Cerebellar nuclear complex (tissue), 1 donor: ENCODE measurements around the gene ABCD3.
"Not testable (repeated sequence)": the region's sequence is repeated elsewhere in the genome, so short reads cannot be mapped to it uniquely, and the experiment has no call there.

Source experiments
- DNase-seq, 2 experiments: peaks; one replicate each; lab custom pipeline; 2025; lab: John Stamatoyannopoulos, UW

Gene ABCD3

DNA sequence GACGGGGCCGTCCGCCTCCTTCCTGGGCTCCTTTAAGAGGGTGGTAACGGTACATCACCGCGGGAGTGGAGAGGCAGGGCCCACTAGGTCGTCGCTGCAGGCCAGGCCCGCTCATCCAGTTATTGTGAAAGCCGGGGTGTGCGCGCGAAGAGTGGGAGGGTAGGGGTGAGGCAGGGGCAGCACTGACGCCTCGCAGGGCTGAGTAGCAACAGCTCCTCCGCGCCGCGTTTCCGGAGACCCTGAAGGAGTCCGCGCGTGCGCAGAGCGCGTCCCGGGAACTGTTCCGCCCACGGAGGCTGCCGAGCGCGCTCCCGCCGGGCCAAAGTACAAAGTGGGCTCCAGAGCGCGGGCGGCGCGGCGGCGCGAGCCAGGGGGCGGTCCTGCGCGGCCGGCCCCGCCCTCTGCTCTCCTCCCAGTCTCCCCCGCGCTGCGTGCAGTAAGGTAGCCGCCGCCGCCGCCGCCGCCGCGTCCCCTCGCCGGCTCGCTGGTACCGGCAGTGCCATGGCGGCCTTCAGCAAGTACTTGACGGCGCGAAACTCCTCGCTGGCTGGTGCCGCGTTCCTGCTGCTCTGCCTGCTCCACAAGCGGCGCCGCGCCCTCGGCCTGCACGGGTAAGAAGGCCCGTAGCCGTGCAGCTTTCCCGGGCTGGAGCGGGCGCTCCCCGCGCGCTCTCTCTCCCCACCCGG lies at the start of gene ABCD3:
Gene ABCD3, plus strand, starts transcription at position 412 of the 686 bp plus-strand sequence. Its CDS starts 90 bp downstream, at position 502.
- peak; percentile 58 to 83 for DNase-seq

DNA sequence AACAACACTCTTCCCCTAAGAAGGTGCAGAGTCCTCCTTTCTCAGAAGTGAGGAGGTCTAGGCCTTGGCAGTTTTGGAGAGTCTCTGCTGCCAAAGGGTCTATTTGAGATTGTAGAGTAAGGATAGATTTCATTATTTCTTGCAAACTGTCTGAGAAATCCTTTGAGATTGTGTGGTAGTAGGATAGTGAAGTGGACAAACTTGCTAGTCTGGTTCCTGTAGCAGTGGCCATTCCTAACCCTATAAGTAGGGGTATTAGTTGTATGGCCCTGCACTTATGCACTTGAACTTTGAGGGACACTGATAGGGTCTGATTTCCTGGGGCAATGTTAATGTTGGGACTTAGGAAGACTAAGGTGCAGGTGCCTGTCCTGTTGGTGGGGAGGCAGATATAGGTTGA lies 45.4 kb upstream of the ABCD3 start:
- not testable (repeated sequence) for DNase-seq

DNA sequence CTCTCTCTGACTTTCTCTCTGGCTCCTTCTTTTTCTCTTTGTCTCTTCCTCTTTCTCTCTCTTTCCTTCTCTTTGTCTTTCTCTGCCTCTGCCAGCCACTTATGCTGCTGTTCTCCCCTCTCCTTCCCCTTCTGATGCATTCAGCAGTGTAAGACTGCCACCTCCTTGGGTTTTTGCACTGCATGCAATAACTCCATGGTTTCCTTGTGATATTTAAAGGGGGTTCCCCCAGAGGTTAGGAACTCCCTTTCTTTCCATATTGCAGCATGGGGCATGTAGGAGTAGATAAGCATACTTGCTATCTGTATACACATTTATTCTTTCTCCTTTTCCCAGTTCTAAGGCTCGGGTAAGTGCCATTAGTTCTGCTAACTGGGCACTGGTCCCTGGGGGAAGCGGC lies 44.9 kb upstream of the ABCD3 start:
- not testable (repeated sequence) for DNase-seq

DNA sequence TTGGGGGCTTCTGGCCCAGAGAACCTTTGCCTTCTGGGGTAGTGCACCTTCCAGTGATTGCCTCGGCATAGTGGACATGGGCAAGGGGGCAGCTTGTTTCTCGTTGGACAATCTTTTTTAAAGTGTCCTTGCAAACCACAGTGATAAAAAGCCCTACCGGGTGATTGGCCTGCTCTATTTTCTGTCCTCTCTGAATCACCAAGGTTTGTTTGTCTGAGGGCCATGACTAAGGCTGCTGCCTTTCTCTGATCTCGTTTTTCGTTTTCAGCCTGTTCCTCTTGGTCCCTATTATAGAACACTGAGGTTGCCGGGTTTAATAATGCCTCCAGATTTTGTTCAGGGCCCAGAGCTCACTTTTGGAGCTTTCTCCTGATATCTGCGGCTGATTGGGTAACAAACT lies 42.5 kb upstream of the ABCD3 start:
- DNase-seq: not testable (repeated sequence)

DNA sequence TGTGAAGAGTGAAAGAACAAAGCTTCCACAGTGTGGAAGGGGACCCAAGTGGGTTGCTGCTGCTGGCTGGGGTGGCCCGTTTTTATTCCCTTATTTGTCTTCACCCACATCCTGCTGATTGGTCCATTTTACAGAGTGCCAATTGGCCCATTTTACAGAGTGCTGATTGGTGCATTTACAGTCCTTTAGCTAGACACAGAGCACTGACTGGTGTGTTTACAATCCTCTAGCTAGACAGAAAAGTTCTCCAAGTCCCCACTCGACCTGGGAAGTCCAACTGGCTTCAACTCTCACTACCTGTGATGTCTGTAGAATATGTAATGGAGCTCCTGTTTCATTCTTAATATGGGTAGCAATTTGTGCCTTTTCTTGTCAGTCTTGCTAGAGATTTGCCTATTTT lies 39.7 kb upstream of the ABCD3 start:
- DNase-seq: not testable (repeated sequence)

DNA sequence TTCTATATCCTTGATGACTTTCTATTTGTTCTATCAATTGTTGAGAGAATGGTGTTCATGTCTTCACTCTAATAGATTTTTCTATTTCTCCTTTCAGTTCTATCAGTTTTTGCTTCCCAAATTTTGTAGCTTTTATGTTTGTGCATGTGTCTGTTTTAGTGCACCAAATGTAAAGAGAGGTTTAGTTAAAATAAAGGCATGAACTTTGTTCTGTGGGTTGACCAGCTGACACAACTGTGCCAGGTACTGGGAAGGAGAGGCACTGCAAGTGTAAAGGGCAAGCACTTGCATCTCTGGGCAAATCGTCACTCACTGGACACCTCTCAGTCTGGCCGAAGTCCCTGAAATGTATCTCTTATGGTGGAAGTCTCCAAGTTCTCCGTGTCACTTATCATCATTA lies 38.6 kb upstream of the ABCD3 start:
- DNase-seq: no peak

DNA sequence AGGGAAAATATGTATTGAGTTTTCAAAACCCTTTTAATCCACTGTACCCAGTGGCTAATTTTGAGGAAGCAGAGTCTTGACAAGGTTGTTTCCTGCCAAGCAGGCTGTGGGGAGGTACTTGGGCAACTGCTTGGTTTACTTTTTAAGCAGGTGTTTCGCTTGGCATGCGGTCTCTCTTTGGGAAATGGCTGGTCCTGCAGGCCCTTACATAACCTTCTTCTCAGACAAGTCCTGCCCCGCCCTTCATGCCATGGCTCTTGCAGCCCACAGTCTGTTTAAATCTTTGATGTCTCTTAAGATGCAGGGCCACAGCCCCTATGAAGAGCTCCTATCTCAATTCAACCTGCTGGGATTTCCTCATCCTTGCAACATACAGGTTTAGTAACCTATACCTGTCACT lies 36.0 kb upstream of the ABCD3 start:
- no peak for DNase-seq

DNA sequence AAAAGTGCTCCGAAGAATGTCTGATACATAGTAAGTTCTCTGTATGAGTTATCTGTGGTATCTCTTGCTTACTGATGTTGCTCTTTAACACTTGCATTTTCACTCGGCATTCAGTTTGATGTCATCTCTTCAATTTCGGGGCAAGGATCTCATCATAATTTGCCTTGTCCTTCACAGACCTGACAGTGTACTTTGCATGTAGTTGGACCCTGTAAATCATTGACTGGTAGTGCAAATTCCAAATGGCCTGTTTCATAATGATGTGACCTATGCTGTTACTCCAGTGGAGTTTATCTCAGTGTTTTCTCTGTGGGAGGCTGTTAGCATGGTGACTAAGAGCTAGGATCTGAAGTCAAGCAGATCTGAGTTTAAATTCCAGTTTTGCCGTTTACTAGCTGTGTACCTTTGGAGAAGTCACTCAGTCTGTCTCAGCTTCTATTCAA lies 34.2 kb upstream of the ABCD3 start:
- no peak for DNase-seq

DNA sequence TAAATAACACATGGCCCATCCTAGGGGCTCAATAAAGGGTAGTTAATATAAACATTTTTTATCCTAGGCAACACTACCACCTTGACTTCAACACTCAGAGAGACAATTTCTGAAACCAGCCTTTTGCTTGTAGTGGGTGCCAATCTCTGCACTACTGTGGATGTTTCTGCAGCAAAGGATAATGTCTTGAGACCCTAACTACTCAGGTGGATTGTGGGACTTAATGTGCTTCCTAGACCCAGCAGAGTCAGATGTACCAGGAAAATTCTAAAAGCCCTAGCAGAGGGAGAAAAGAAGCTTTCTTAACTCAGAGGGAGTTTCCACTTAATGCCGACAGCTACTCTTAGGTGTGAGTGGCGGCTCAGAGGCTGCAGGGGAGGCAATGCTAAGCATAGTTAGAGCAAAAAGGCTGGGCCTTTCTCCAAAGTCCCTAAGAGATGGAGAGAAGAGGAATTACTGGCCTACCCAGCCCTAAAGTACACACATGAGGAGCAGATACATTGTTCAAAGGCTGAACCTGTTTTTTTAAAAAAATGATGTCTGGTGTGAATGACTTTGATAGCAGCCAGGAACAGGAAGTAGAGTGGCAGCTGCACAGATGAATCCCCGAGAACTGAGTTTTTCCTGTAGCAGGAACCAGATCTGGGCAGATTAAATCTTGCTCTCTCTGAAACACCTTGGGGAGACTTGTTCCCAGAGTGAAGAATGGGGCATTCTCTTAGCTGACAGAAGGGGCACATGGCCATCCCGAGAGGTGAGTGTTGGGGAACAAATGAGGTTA lies 33.5 kb upstream of the ABCD3 start:
- DNase-seq: no peak

DNA sequence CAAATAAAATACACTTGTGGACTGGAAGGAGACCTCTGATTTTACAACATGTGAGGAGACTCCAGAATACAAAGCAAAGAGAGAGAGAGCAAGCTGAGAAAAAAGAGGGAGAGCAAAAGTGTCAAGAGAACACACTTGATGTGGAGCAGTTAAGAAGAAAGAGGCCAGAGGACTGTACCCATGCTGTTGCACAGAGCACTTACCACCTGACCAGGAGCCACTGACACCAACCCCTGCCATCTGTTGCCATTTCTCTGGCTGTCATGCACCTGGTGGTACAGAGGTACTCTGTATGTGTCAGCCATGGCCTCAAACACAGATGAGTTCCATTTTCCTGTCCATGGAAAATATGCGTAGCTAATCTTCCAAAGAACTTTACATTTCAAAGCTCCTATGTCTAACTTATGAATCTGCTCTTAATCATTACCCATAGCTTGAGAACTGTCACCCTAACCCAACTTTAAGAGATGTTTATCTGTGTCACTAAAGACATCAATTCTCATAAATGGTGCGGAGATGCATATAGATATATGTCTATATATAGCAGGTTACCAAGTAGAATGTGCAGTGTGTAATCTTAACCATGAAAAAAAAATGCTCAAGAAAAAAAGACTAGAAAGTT lies 32.8 kb upstream of the ABCD3 start:
- DNase-seq: no peak

DNA sequence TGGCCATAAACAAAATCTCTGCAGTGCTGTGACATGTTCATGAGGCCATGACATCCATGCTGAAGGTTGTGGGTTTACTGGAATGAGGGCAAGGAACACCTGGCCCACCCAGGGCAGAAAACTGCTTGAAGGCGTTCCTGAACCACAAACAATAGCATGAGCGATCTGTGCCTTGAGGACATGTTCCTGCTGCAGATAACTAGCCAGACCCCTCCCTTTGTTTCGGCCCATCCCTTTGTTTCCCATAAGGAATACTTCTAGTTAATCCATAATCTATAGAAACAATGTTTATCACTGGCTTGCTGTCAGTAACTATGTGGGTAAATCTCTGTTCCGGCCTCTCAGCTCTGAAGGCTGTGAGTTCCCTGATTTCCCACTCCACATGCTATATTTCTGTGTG lies 28.9 kb upstream of the ABCD3 start:
- no peak for DNase-seq

DNA sequence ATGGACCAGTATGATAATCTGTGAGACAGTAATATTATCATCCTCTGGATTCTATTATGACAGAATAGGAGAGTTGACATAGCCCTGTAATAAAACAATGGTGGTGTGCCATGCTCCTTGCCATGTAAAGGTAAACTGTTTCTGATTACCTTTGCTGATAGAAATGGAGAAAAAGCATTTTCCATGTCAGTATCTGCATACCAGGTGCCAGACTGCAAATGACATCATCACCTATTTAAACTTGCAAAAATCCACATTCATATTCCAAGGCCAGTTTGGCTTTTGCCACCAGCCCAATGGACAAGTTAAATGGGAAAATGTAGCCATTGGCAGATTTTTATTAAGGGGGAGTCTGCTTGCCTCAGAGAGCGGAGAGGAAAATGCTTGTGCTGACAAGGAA lies 23.9 kb upstream of the ABCD3 start:
- no peak for DNase-seq

DNA sequence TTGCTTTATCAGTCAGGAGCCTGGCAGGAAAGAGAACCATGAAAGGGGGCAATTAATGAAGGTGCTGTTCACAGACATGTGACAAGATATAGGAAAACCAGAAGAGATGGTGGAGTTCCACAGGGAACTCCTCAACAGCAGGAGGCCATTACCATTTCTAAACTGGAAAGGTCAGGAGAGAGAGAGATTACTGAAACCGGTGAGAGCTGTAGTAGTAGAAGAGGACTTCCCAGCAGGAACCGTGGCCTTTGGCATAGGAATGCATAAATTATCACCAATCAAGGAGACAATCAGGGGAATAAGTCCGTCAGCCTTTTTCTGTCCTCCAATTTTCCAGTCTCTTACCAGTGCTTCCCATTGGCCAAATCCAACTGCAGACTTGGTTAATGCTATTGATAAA lies 23.0 kb upstream of the ABCD3 start:
- no peak for DNase-seq

DNA sequence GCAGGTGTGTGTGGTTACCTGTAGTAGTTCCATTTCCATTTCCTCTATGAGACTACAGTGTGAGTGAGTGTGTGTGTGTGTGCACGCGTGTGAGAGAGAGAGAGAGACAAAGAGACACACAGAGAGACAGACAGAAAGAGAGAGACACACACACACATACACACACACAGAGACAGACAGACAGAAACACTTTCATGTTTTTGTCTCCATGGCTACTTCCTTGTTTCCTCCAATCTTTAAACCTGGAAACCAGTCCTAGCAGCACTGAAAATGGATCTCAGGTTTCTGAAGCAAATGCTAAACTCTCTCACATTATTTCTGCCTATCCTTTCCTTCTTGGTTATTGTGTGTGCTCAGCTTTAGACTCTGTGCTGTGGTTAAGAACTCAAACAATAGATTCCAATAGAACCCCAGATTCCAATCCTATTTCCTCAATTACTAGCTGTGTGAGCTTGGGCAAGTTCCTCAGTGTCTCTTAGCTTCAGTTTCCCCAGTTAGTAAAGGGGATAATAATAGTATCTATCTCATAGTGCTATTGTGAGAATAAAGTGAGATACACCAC lies 22.4 kb upstream of the ABCD3 start:
- no peak for DNase-seq

DNA sequence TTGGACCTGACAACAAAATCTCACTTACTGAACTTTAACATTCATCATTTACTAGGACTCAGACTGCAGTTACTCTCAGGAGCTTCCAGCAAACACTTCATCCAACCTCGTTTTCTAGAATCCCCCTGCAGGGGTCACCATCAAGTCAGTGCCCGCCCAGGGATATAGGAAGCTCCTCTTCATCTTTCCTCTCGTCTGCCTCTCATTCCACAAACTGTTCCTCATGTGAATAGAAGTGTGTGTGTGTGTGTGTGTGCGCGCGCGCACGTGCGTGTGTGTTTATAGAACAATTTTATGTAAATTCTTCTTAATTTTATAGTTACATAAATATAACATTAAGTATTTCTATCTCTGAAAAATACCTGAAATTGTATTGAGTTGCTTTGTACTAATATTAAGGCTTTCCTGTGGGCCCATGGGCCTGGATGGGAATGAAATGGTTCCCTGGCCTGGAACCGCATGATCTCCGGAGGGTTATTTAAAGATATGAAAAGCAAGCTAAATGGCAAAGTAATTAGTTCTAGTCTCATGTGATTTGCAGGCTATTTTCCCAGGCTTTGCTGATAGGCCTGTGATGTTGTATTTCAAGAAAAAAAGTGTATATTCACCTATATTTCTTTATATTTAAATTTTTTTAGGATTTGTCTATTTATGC lies 21.7 kb upstream of the ABCD3 start:
- DNase-seq: no peak

DNA sequence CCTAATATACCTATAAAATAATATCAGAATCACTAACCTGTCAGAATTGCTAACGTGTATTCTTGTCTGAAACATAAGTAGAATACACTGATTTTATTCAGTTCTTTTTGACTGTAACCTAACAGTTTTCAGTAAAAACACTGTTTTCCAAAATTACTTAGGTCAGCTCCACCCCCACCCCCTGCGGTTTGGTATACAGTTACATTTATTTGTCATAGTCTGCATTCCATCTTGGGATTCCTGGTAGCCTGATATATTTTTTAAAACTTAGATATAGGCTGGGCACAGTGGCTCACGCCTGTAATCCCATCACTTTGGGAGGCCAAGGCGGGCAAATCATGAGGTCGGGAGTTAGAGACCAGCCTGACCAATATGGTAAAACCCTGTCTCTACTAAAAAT lies 19.8 kb upstream of the ABCD3 start:
- no peak for DNase-seq

DNA sequence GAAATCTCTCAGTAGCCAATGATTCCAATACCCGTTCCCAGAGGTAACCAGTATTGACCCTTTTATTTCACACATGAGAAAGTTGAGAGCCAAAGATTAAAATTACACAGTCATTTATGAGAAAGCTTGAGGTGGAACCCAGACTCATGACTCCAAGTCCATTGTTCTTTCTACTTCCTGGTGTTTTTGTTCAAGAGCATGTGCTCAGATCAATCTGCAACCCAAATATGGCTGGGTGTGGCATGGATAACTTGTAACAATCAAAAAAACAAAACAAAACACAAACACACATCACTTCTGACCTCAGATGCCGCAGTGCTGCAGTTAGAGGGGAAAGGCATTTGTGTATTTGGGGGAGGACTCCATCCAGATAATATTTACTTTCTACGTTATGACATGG lies 18.7 kb upstream of the ABCD3 start:
- no peak for DNase-seq

DNA sequence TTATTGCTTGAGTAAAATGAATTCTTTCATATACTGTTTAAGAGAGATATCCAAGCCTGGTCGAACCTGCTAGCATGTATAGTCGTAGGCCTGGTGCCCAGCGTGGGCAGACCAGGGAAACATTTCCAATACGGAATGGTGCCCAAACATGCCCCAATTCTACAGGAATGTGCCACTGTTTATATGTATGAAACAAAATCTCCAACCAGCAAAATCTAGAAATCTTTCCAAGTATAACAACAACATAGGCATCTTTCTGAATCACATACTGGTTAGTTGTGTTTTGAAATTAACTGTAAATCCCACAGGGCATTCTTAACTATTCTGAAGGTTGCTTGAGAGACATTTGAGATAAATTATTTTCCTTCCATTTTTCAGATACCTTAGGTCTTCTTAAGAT lies 17.0 kb upstream of the ABCD3 start:
- no peak for DNase-seq

DNA sequence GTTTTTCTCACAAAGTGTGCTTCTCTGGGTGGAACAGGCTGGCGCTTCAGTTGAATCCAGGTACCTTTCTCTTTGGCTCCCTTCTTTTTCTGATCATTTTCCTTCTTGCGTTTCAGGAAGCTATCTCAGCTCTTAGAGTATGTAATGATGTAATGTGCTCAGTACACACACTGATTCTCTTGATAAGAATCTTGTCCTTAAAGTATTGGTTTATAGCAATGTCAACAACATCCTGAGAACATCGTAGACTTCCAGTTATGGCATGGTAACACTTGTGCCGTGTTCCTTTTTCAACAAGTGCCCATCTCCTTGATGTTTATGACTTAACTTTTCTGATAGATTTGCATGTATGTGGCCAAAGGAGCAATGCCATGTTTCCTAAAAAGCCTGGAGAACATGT lies 11.7 kb upstream of the ABCD3 start:
- DNase-seq: no peak

DNA sequence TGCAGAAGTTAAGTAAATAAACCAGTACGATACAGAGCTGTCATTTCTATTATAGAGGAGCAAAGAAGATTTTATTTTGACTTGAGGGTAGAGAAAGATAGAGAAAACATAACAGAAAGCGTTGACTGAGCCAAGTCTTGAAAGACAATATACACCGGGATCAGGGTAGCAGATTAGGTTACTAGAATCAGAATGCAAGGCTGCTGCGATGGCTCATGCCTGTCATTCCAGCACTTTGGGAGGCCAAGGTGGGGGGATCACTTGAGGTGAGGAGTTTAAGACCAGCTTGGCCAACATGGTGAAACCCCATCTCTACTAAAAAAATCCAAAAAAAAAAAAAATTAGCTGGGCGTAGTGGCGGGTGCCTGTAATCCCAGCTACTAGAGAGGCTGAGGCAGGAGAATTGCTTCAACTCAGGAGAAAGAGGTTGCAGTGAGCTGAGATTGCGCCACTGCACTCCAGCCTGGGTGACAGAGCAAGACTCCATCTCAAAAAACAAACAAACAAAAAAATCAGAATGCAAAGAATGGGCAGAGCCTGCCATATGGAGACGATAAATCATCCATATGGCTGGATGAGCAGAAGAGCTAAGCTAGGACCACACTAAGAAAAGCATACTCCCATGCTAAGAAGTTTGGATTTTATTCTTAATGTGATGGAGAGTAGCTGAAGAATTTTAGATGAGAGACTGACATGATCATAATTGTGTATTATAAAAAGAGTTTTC lies 9.9 kb upstream of the ABCD3 start:
- DNase-seq: no peak

DNA sequence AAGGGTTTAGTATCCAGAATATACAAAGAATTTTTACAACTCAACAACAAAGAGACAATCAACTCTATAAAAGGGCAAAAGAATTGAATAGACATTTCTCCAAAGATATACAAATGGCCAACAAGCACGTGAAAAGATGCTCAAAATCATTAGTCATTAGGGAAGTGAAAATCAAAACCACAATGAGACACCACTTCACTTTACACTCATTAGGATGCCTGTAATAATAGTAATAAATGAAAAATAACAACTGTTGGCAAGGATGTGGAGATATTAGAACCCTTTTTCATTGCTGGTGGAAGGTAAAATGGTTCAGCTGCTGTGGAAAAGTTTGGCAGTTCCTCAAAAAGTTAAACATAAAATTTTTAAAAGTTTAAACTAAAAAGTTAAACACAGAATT lies 7.0 kb upstream of the ABCD3 start:
- DNase-seq: no peak

DNA sequence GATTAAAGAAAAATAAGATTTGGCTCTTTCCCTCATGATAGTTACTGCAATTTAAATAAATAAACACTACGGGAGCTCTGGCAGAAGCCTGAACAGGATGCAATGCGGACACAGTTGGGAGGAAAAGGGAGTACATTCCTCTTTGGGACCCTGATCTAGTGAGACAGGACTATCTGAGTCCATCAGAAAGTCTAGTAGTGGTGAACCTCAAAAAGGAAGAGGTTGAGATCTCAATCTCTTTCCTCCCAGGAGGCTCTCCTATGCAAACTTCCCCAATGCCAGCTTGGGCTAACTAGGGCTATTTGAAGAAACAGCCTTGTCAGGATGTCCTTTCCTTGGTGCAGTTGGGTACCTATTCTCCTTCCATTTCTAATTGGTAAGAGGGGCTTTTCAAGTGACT lies 4.9 kb upstream of the ABCD3 start:
- DNase-seq: no peak
